SH-SY5Y (cell line): ENCODE data around the gene DIS3L2.

Experiments
- GATA2 ChIP-seq: IDR thresholded peaks from 2 replicates; pipeline ENCODE4 v1.6.1; 2011; ENCODE audit warnings: mild to moderate bottlenecking, low read depth, low read length
- GATA3 ChIP-seq: IDR thresholded peaks from 2 replicates; pipeline ENCODE4 v1.6.1; 2011; ENCODE audit warnings: low read depth, mild to moderate bottlenecking, low read length, moderate library complexity

DIS3L2 gene

DNA sequence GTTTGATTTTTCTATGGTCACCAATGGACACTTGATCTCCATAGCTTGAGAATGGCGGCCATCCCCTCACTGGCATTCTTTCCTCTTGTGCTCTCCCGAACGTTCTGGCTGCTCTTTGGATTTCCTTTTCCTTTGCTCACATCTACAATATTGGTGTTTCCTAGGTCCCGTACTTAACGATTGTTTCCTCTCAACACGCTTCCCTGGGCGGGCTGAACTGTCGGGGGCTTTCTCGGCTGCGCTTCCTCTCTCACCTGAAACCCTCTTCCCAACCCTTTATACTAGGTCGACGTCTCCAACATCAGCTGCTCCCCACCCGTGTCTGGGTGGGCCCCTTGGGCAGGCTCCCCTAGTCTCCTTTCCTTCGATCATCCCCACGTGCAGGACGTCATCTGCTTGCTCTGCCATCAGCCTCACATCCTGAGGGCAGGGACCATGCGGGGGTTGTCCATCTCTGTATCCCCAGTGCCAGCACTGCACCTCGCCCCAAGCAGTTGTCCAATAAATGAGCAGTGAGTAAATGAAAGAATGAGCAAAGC is 634 bp upstream of the DIS3L2 start:
- TF ChIP-seq GATA2, result no peak
- TF ChIP-seq GATA3, result no peak

DNA sequence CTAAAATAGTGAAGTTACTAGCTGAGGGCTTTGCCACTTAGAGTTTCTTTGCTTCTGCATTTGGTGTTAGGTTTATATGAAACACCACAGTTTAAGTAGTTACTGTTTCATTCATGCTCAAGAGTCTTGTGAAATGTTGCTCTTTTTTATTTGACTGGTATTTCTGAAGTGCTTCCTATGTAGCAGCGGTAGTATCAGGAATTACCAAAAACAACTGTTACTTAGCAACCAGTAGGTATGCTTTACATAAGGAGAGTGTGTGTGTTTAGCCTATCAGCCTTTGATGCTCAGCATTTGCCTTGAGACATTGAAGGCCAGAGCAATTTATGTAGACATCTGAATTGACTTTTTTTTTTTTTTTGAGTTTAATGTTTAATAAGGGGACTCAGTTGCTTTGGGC is 3.6 kb downstream of the DIS3L2 start:
- TF ChIP-seq GATA2, result no peak
- TF ChIP-seq GATA3, result no peak

DNA sequence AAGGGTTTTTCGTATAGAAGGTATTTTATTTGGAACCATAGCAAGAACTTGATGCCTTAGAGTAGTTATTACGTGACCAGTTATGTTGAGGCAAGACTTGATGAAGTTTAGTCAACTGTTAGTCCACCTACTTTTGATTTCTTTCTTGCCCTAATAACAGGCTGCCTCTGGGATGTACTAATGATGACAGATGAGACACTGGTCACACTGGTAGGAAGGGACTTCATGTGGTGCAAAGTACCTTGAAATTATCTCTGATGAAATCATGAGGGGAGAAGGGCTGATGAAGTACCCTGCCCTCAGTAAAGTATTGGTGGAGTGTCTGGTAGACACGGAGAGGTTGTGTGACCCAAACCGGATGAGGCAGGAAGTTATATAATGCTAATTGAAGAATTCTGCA is 5.4 kb downstream of the DIS3L2 start:
- TF ChIP-seq GATA3, result no peak
- TF ChIP-seq GATA2, result no peak

DNA sequence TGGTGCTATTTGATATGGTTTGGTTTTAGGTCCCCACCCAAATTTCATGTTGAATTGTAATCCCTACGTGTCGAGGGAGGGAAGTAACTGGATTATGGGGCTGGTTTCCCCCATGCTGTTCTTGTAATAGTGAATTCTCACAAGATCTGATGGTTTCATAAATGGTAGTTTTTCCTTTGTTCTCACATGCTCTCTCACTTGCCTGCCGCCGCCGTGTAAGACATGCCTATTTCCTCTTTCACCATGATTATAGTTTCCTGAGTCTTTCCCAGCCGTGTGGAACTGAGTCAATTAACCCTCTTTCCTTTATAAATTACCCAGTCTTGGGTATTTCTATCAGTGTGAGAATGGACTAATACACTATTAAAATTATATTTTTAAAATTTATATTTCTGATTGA is 7.3 kb downstream of the DIS3L2 start:
- TF ChIP-seq GATA2 (no peak), GATA3 (no peak)

DNA sequence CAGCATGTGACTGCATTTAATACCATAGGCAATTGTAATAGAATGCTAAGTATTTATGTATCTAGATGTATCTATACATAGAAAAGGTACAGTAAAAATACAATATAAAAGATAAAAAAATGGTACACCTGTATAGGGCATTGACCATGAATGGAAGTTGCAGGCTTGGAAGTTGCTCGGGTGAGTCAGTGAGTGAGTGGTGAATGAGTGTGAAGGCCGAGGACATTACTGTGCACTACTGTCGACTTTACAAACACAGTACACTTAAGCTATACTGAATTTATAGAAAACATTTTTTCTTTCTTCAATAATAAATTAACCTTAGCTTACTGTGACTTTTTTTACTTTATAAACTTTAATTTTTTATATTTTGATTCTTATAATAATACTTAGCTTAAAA is 8.9 kb downstream of the DIS3L2 start:
- no peak for TF ChIP-seq GATA2
- no peak for TF ChIP-seq GATA3

DNA sequence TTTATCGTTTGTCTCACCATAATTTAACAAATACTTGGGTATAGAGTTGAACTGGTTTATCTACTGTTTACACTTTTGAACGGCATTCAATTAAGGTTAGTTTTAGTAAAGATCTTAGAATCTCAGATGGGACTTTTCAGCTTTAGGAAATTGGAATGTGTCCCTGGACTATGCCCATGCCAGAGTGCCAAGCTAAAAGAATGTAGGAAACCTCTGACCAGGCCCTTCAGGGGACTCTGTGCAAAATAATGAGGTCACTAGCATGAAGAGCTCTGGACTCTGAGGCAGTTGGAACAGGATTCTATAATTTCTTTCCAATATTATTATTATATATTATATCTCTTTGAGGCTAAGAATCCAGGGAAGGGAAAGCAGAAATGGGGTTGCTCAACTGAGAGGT is 13.5 kb downstream of the DIS3L2 start:
- TF ChIP-seq GATA3 (no peak), GATA2 (no peak)

DNA sequence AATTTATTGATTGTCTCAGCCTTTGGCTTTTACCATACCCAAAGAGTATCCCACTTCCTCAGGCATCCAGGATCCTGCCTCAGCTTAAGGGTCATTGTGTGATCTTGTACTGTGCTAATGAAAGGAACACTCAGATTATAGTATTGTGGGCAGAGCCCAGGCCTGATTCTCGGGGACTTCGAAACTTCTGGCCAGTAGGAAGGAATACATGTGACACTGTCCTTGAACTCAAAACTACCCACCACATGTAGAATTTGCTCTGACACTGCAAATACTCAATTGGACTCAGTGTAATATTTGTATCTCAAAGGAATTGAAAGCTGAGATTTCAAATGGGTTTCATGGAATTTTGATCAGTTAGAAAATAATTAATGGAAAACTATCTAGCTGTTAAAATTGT is 15.9 kb downstream of the DIS3L2 start:
- TF ChIP-seq GATA2 (no peak), GATA3 (no peak)

DNA sequence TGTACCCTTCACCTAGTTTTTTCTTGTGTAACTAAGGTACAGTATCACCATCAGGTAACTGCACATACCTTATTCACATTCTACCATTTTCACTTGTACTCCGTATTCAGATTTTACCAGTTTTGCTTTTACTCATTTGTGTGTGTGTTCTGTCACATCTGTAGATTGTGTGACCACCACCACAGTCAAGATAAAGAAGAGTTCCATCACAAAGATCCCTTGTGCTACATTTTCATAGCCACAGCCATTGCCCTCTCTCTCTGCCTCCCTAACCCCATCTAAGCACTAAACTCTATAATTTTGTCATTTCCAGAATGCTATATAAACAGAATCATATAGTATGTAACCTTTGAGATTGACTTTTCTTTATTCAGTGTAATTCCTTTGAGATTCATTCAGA is 23.5 kb downstream of the DIS3L2 start:
- TF ChIP-seq GATA3 (no peak), GATA2 (no peak)

DNA sequence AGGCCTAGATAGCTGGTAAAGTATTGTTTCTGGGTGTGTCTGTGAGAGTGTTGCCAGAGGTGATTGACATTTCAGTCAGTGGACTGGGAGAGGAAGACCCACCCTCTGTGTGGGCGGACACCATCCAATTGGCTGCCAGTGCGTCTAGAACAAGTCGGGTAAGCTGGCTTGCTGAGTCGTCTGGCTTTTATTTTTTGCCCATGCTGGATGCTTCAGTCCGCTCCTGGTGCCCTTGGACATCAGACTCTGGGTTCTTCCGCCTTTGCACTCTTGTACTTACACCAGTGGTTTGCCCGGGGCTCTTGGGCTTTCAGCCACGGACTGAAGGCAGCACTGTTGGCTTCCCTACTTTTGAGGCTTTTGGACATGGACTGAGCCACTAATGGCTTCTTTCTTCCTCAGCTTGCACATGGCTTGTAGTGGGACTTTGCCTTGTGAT is 24.3 kb downstream of the DIS3L2 start:
- TF ChIP-seq GATA3 (no peak), GATA2 (no peak)

DNA sequence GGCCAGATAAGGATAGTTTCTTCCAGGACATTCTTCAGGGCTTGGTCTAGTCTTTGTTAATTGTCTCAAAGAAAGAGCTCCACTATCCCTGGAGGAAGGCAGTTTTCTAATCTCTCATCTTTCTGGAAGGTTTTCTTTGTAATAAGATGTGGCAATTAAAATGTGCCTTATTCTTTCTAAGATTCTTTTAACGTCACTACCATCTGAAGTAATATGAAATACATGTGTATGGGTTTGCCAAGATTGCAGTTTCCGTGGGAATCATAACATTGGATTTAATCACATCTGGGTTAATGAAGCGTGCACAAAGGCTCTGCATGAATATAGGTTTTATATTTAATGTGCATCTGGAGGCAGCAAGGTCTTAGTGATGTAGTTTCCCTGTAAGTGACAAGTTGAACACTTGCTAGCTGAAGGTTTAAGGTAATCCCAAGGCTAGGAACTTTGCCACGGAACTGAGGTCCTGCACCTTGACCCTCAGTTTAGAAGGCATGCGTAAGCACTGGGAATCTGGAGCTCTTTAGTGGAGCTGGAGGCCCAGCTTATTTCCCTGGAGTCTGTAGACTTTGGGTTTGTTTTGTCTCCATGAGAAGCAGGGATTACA is 25.7 kb downstream of the DIS3L2 start:
- TF ChIP-seq GATA2, result no peak
- no peak for TF ChIP-seq GATA3

DNA sequence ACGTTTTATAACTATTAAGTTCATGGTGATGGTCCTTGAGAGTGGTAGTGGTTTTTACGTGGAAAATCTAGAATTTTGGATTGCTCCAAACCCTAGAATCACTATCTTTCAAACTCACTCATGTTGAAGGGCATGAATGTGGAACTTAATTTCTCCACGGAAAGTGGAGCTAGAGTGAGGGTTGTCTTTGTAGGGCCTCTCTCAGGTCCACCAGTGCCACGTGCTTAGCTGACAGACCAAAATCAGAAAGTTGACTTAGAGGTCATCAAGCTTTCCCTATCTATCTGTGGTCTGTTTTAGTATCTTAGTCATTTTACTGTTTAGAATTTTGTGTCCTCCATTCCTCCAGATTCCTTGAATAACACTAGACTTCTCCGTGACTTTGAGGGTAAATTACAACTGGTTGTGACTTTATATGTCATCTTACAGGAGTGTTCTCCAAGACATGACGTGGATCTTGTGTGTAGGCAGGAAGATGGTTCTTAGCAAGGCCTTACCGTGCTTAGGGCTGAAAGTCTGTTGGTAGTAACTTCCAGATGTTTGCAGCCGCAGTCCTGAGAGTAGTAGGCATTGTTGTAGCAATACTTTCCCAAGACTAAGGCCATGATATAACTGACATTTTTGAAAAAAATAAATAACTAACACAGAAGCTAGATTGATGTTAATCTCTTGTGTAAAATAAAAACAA is 26.8 kb downstream of the DIS3L2 start:
- TF ChIP-seq GATA2 (no peak), GATA3 (no peak)

DNA sequence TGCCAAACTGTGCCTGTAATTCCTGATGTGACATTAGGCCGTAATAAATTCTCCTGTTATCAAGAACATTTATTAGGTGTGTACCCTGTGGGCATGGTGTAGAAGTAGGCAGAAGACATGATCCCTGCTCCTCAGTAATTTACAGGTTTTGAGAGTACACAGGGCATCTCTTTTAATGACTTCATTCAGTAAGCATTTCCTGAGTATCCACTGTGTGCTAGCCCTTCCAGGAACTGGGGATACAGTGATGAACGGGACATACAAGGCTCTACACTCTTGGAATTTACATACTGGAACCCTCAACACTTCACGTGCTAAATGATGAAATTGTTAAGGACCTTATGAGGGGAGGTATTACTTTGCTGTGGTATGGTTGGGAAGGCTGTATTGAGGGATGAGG is 30.2 kb downstream of the DIS3L2 start:
- TF ChIP-seq GATA3, result no peak
- TF ChIP-seq GATA2, result no peak

DNA sequence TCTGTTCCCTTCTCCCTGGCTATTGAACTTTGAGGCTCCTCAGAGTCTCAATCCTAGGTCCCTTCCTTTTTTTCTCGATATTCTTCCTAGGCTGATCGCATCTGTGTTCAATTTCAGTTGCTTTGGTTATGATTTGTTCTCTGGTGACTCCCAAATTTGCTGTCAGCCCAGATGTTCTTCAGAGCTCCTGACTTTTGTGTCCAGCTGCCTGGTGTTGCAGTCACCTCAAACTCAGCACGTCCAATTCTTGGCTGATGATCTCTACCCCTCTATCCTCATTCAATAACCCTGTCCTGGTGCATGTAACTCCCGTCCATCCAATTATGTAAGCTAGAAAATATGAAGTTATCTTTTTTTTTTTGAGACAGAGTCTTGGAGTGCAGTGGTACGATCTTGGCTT is 31.4 kb downstream of the DIS3L2 start:
- TF ChIP-seq GATA2, result no peak
- no peak for TF ChIP-seq GATA3

DNA sequence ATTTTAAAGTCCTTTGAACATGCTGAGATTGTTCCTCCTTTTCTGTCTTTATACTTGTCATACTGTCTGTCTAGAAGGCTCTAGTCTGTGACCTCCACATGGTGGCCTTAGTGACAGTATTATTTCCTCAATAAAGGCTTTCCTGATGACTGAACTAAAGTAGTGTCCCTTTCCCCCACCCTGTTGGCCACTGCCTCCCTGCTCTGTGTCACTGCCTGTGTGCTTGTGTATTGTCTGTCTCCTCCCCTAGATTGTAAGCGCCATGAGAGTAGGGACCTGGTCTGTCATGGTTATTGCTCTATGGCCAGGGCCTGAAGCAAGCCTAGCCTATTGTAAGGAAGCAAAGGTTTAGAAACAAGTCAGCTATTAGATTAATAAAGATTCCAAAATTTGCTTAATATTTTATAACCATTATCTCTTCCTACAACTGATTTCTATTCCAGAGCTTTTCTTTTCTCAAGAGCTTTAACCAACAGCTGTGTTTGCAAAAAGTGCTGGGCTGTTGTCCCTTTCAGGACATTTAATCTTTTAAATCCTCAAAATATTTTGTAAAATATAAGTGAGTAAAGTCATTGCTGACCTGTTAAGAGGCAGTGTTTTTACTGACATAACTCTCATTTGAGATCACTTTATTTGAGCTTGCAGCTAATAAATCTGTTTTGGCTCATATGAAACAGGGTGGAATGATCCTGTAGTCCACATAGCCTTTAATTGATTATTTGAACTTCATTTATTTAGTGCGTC is 35.5 kb downstream of the DIS3L2 start:
- TF ChIP-seq GATA2, result no peak
- TF ChIP-seq GATA3, result no peak

DNA sequence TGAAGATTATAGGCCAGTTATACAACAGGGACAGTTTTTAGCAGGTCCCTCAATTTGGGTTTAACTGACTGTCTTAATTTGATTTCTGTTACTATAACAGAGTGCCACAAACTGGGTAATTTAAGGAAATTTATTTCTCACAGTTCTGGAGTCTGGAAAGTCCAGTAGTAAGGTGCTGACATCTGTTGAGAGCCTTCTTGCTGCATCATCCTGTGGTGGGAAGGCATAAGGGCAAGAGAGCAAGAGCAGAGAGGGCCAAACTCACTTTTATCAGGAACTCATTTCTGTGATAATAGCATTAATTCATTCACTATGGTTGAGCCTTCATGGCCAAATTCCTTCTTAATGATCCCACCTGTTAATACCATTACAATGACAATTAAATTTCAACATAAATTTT is 36.5 kb downstream of the DIS3L2 start:
- TF ChIP-seq GATA3, result no peak
- no peak for TF ChIP-seq GATA2

DNA sequence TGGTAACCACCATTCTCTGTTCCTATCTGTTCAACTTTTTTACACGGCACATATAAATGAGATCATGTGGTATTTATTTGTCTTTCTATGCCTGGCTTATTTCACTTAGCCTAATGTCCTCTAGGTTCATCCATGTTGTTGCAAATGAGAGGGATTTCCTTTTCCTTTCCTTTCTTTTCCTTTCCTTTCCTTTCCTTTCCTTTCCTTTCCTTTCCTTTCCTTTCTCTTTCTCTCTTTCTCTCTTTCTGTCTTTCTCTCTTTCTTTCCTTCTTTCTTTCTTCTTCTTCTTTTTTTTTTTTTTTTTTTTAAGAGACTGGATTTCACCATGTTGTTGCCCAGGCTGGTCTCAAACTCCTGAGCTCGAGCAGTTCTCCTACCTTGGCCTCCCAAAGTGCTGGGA is 38.9 kb downstream of the DIS3L2 start:
- no peak for TF ChIP-seq GATA2
- no peak for TF ChIP-seq GATA3
